ENCODE results near the gene DEFB110. TPM values are rescaled to one million over a fixed set of nuclear protein-coding genes. Genes with fewer than 3 reads are reported as not detected.

Gene DEFB110
- total RNA-seq, 1 experiment from 2014 or later: not detected

- in situ Hi-C loops (cut with HindIII; ENCODE audit: low pct_unique_long_range_greater_than_20kb, low sequenced_read_pairs): no loop called here
- no peak for DNase-seq (ENCODE audit: low read depth, low spot score)
These were observed 43.2 kb downstream of the DEFB110 start for GRCh38 chr6:49978332-49979226.

DNA sequence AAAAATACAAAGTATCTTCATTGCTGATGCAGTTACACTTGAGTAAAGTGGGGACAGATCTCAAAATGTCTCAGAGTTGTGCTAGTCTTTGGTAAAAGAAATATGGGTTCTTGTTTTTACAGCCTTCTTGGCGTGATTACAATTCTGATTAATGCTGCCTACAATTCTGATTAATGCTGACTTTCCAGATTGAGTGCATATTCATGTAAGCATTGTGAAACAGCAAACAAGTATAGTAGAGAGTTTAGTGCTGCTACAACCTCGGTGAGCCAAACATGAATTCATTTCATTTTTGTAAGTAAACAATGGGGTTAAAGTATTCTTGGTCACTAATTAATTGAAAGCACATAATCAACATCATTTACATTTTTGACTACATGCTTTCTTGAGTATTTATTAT is 52.2 kb downstream of the DEFB110 start, which contains the start of gene DEFB113:
TSS of gene DEFB113 (minus strand) at position 21 of the 400 bp plus-strand sequence. CDS start at position 21, 0 bp downstream.
- in situ Hi-C loops (cut with HindIII; ENCODE audit: low pct_unique_long_range_greater_than_20kb, low sequenced_read_pairs): no loop called here
- DNase-seq (ENCODE audit: low read depth, low spot score): no peak

Other genes starting within 250 kb of the DEFB110 start
- gene PGK2, start 234.7 kb downstream of the DEFB110 start, total RNA-seq (2014; rRNA removed; shearing (Covaris generic)): not detected in 2 replicates
- gene CRISP1, start 155.5 kb downstream of the DEFB110 start, total RNA-seq (2014; rRNA removed; shearing (Covaris generic)): not detected in 2 replicates
- gene DEFB114, start 57.8 kb downstream of the DEFB110 start, total RNA-seq (2014; rRNA removed; shearing (Covaris generic)): not detected in 2 replicates
- gene DEFB113, start 52.4 kb downstream of the DEFB110 start, total RNA-seq (2014; rRNA removed; shearing (Covaris generic)): not detected in 2 replicates
- not detected in 2 replicates for gene DEFB112, start 27.9 kb upstream of the DEFB110 start, total RNA-seq (2014; rRNA removed; shearing (Covaris generic))